GM18861 (cell line): ENCODE results near the gene FSIP1.

Experiments used
- ATAC-seq: cut with Tn5 transposase; IDR thresholded peaks from one replicate; pipeline ENCODE4 v1.9.1; 2021; ENCODE audit not compliant: unreplicated experiment

FSIP1 gene

GRCh38 chr15:39654304-39654703, 128.3 kb downstream of the FSIP1 start:
- no peak for ATAC-seq

- no peak for ATAC-seq
Measured at GRCh38 chr15:39651881-39652280, 130.8 kb downstream of the FSIP1 start.

DNA sequence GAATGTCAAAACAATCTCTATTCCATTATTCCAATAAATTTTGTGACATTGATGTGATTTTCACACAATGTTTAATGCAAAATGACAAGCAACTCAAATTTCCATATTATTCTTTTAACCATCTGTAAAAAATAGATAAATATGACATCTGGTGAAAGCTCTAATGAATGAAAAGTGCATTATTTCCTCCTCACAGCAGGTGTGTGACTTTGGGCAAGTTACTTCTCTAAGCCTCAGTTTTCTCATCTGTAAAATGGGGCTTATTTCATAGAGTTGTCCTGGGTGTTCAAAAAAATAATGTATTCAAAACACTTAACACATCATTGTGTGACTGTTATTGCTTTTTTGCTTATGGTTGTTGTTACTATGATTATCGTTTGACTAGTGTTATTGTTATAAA, 131.3 kb downstream of the FSIP1 start:
- ATAC-seq: no peak

DNA sequence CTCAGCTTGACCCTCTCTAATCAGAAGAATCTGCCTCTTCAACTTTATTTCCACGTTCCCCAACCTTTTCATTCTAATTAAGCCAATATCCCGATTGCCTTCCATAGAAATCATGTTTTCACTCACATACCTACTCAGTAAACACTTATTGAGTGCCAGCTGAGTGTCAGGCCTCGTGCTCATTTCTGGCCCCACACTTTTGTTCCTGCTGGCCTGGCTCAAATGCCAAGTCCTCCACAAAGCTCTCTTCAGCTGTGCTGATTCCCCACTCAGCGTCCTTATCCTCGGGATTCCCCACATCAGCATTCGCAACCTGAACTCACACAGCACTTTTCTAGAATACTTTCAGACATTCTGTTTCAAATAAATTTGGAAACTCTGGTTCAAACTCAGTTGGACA, 132.9 kb downstream of the FSIP1 start:
- no peak for ATAC-seq

DNA sequence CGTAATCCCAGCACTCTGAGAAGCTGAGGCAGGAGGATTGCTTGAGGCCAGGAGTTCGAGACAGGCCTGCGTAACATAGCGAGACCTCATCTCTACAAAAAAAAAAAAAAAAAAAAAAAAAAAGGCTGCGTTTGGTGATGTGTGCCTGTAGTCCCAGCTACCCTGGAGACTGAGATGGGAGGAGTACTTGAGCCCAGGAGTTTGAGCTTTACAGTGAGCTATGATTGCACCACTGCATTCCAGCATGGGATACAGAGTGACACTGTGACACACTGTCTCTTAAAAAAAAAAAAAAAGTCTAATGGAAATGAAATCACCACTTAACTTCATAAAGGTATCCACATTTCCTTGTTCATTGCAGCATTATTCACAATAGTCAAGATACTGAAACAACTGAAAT, 136.2 kb downstream of the FSIP1 start:
- ATAC-seq: no peak

GRCh38 chr15:39645976-39646257, 136.7 kb downstream of the FSIP1 start:
- ATAC-seq: no peak

DNA sequence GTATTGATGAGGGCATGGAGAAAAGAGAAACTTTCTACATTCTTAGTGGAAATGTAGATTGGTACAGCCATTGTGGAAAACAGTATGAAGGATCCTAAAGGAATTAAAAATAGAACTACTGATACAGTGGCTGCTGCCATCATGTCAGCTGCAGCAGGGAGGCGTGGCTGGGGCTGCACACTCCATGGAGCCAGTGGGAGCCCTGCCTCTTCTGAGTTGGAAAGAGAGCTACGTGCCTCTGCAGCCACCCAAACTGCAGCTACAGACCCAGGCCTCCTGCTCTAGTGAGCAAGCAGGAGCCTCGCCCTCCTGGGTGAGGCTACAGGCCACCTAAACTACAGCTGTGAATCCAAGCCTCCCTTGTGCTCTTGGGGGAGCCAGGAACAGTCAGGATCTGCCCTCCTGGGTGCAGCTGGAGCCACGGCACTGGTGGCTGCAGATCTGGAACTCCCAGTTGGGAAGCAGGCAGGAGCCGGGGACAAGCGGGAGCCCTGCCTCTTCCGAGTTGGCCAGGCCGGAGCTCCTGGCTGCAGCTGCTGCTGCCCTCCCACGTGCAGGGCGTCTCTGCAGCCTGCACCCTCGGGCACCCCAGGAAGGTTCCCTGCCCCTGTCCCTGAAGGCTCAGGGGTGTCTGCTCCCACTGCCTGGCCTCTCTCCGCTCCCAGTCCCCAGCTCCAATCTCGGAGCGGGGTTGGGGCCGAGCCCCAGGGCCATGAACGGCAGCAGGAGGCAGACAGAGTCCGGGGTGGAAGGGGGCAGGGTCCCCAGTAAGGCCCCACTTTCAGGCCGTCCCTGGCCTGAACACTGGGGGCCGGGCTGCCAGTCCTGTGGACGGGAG, 137.3 kb downstream of the FSIP1 start:
- ATAC-seq: no peak

- ATAC-seq: no peak
Measured at GRCh38 chr15:39644136-39644535, 138.5 kb downstream of the FSIP1 start.

GRCh38 chr15:39643727-39644126, 138.9 kb downstream of the FSIP1 start:
- ATAC-seq: no peak

DNA sequence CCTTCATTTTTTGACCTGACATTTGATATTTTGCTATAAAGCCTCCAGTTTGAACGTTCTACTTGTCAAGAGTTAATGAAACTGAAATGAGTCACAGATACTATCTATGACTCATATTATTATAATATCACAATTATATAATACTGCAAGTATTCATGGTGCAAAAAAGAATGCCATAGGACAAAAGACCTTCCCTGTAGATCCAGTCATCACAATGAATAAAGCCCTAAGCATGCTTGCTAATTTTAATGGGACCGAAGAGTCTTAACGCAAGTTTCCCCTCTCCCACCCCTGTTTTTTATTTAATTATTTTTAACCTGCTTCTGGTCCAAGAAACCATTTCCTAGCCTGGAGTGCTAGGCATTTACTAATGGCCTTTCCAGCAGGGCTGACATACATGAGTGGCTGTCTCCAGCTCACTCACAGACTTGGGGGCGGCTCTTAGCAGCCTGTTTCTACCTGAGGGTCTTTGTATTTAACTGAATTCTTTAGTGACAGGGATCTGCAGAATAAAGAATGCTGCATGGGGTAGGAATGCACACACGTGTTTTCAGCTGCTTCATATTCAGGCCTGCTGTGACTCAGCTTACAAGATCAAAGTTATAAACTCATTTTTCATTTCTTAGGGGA, 140.5 kb downstream of the FSIP1 start:
- ATAC-seq: no peak

DNA sequence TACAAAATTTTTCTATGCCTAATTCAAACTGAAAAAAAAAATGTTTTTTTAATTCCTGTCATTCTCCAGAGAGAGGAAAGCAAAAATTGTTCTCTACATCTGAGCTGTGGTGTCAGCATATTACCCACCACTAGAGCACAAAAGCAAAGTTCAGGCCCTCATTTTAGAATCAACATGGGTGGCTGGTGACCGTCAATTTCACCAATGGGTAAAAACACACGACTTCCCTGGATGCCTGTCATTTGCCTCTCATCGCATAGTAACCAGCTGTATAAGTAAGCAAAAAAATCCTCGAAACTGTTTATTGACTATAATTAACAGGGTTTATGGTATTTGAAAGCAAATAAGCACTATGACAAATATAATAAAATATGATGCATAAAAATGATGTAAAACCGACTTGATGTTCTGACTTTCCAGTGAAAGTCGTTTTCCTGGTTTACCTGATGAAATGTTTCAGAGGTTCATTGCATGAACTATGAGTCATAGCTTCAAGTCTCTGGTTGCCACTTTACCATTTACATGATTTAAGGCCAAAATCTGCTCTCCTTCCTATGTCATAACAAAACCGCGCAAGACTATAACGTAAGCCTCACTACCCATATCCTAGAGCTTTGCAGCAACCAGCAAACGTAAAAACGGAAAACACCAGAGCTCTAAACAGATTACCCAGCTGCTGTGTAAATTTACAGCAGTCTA, 141.3 kb downstream of the FSIP1 start:
- ATAC-seq: no peak

- no peak for ATAC-seq
Measured at GRCh38 chr15:39640665-39641064, 142.0 kb downstream of the FSIP1 start.

GRCh38 chr15:39639037-39639436, 143.6 kb downstream of the FSIP1 start:
- ATAC-seq: no peak

DNA sequence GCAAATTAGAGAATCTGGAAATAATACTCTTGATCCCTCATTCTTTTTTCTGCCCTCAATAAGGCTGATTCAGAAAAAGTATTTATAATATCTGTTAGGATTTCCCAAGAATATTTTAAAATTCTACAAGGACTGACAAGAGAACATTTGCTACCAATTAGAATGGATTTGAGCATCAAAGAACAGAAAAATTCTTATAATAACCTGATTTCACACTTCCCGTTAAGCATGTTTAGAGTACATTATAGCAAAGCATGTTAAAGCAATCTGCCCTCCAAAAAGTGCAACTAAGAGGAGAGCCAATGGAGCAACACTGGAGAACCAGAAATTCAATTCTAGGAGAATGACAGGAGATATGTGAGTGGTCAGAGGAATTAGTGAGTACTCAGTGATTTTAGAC, 144.6 kb downstream of the FSIP1 start:
- ATAC-seq: no peak

DNA sequence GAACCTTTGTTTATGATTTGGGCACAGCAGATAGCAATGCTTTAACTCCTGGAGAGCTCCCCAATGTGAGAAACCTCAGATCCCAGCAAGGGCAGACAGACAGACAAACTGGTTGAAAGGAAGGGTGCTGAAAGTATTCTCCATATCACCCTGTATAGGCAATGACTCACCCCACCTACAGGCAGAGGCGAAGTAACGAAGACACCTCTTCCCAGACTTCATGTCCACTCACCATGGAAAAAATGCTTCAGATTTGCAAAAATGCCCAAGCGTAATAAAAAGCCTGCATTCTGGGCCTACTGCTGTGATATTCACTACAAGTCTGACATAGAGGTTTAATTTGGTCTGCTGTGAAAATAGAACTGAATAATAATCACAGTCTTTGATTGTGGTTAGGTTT, 151.3 kb downstream of the FSIP1 start:
- ATAC-seq: no peak

- no peak for ATAC-seq
Measured at GRCh38 chr15:39629906-39630305, 152.7 kb downstream of the FSIP1 start.

GRCh38 chr15:39629371-39629770, 153.3 kb downstream of the FSIP1 start:
- ATAC-seq: no peak

- ATAC-seq: no peak
Measured at GRCh38 chr15:39628546-39629257, 153.9 kb downstream of the FSIP1 start.

DNA sequence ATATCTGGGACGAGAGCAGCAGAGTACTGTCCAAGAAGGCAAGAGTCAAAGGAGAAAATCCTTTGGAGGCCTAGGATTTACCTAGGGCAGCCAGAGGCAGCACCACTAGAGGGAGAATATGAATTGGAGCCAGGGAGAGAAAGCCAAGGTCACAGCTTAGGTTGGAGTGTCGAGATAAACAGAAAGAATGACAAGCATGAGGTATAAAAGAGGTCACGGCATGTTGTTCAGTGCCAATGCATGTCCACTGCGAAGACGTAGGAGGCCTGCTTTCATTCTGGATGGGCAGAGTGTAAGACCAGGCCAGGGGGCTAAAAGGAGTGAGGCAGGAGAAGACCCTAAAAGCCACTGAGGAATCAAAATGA, 154.5 kb downstream of the FSIP1 start:
- ATAC-seq: no peak

DNA sequence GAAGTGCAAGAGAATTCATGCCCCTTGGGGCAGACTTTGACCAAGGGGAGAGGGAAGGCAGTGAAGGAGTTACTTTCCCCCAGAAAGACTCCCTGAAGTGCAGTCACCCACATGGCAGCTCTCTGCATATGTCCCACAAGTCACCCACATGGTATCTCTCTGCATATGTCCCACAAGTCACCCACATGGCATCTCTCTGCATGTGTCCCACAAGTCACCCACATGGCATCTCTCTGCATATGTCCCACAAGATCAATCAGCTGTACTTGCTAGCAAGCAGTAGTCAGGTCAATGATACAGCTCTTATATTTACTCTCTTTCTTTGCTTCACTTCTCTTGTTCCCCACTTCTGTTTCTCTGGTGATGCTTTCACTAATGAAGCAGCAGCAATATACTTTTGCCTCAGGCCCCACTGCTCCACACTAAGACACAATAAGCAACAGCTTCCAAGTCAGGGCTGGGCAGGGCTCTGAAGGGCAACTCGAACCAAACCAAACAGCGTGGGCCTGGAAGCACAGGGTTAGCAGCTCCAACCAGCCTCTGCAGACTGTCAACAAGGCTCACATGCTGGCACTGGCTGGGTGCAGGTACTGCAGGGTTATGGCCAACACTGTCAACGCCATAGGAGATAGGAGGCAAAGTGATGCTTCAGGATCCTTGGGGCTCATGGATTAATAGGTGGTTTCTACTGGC, 155.0 kb downstream of the FSIP1 start:
- ATAC-seq: no peak

GRCh38 chr15:39625856-39626255, 156.8 kb downstream of the FSIP1 start:
- no peak for ATAC-seq
